GM12878 (cell line): Measurements from ENCODE around the gene JAML. TPM values are rescaled to one million over a fixed set of nuclear protein-coding genes. Genes with fewer than 3 reads are reported as not detected.

Source experiments
- ATAC-seq: fragments of 200-7000 bp; cut with Tn5 transposase; 3 replicates; pipeline ENCODE4 v1.9.1; 2020; ENCODE audit warnings: mild to moderate bottlenecking, moderate library complexity
- BruUV-seq: library from RNA; stranded (reverse); fragments of 400-500 nt; replicated peaks from 2 replicates; lab custom pipeline; 2021; lab: Mats Ljungman, UMichigan
- CTCF ChIA-PET: fragments of 300-600 bp; sonication (Branson Sonifier 250); formaldehyde crosslinking; extraction: SDS; loops from one replicate; lab custom pipeline; 2021; ENCODE audit warnings: inconsistent platforms; lab: Yijun Ruan, JAX
- POLR2A ChIA-PET: fragments of 350-600 bp; formaldehyde crosslinking; extraction: SDS; loops from one replicate; lab custom pipeline; 2021; ENCODE audit warnings: inconsistent platforms; lab: Charles Lee
- RAD21 ChIA-PET: fragments of 300-600 bp; sonication (Branson Sonifier 250); formaldehyde crosslinking; loops from one replicate; lab custom pipeline; 2023; ENCODE audit warnings: antibody characterized with exemption; ENCODE audit not compliant: unreplicated experiment; lab: Charles Lee
- SMC1A ChIA-PET: fragments of 300-600 bp; sonication (Branson Sonifier 250); formaldehyde crosslinking; loops from one replicate; lab custom pipeline; 2023; ENCODE audit not compliant: unreplicated experiment, uncharacterized antibody; lab: Charles Lee
- DNase-seq: peaks from one replicate; pipeline ENCODE4 v3.0.0-alpha.2; 2011; ENCODE audit warnings: low read depth, low spot score
- FAIRE-seq: peaks from 3 replicates; lab custom pipeline; 2011; peaks lifted over from hg19 to GRCh38; lab: Jason Lieb, UNC
- H2AFZ ChIP-seq: 2 replicates; pipeline ENCODE4 v1.6.0; 2011; ENCODE audit warnings: low read depth, low read length, control low read depth; ENCODE audit not compliant: control insufficient read depth
- H3K27ac ChIP-seq: 2 replicates; pipeline ENCODE4 v1.5.1; 2011; ENCODE audit warnings: control low read depth; ENCODE audit not compliant: control insufficient read depth, insufficient read depth
- H3K27me3 ChIP-seq, 2 experiments: replicated peaks in 1 of 2; 2 replicates each; pipeline versions ENCODE4 v1.6.0 to v1.6.1; 2011; ENCODE audit warnings: low read length in 1 of 2; ENCODE audit not compliant: control insufficient read depth in 2 of 2, insufficient read depth in 2 of 2
- H3K36me3 ChIP-seq, 2 experiments: 2 replicates each; pipeline ENCODE4 v1.5.1; 2011; ENCODE audit warnings: low read length in 1 of 2; ENCODE audit not compliant: control insufficient read depth in 2 of 2, insufficient read depth in 2 of 2
- H3K4me1 ChIP-seq: 2 replicates; pipeline ENCODE4 v1.6.1; 2011; ENCODE audit warnings: mild to moderate bottlenecking, low read length, moderate library complexity, mixed read lengths; ENCODE audit not compliant: control insufficient read depth, insufficient read depth
- H3K4me2 ChIP-seq: 2 replicates; pipeline ENCODE4 v1.6.0; 2011; ENCODE audit warnings: control low read depth; ENCODE audit not compliant: control insufficient read depth, insufficient read depth
- H3K4me3 ChIP-seq: fragments of 200-600 bp; sonication (generic); 2 replicates; pipeline ENCODE4 v1.5.1; 2016
- H3K79me2 ChIP-seq: 2 replicates; pipeline ENCODE4 v1.6.0; 2011; ENCODE audit warnings: low read length; ENCODE audit not compliant: control insufficient read depth, insufficient read depth
- H3K9ac ChIP-seq: 2 replicates; pipeline ENCODE4 v1.8.0; 2011; ENCODE audit warnings: low read length, control low read depth, mixed read lengths; ENCODE audit not compliant: control insufficient read depth, insufficient read depth
- H3K9me3 ChIP-seq: replicated peaks from 3 replicates; pipeline ENCODE4 v1.5.1; 2011; ENCODE audit warnings: mild to moderate bottlenecking, low read length; ENCODE audit not compliant: control insufficient read depth, insufficient read depth
- H4K20me1 ChIP-seq: 2 replicates; pipeline ENCODE4 v1.6.0; 2011; ENCODE audit not compliant: control insufficient read depth, insufficient read depth
- PAX5 ChIP-seq: IDR thresholded peaks from 2 replicates; pipeline ENCODE4 v1.6.1; 2011; ENCODE audit warnings: low read depth, low read length, borderline replicate concordance
- RFX5 ChIP-seq: IDR thresholded peaks from 2 replicates; pipeline ENCODE4 v1.6.1; 2011; ENCODE audit warnings: low read depth, low read length, improper control_type of control experiment
- RUNX3 ChIP-seq: IDR thresholded peaks from 2 replicates; pipeline ENCODE4 v1.6.1; 2012; ENCODE audit warnings: low read length, inconsistent platforms
- WGBS: methylation state at CpG from one replicate; pipeline ENCODE4 v1.1.6; 2016; ENCODE audit warnings: low lambda C conversion rate; ENCODE audit not compliant: insufficient replicate concordance, insufficient coverage; ENCODE audit errors: missing lambda C conversion rate; 5-methylcytosine and 5-hydroxymethylcytosine counted together
- in situ Hi-C: fragments of 300-500 bp; cut with MboI; formaldehyde crosslinking; loops from 9 replicates; pipeline ENCODE4 v1.14.3; 2018; ENCODE audit warnings: mixed read lengths
- intact Hi-C: fragments of 100-400 bp; cut with micrococcal nuclease; formaldehyde crosslinking; loops from one replicate; pipeline ENCODE4 v1.14.2; 2022; ENCODE audit not compliant: unreplicated experiment
- polyA plus RNA-seq, 11 experiments: library from polyadenylated mRNA; depleted of rRNA in 4 of 11; unstranded in 6 of 11; stranded (reverse) in 5 of 11; fragments of >200 nt; fragmentation: Nextera tagmentation in 4 of 11; fragmentation: Illumina TruSeq in 1 of 11; extraction: Ambion mirVana in 4 of 11; extraction: Trizol in 1 of 11; gene quantifications; 1 replicate in 1 of 11; 2 replicates in 10 of 11; pipeline versions ENCODE4 v1.2.1 to v1.2.3, GENCODE V29; 2011 to 2016; ENCODE audit warnings: inconsistent platforms in 2 of 11, missing spikeins in 2 of 11, low read depth in 1 of 11
- total RNA-seq, 4 experiments: library from RNA; depleted of rRNA in 3 of 4; stranded (reverse); fragments of >200 nt in 3 of 4; fragmentation: Illumina TruSeq in 1 of 4; extraction: Trizol in 1 of 4; gene quantifications; 2 replicates each; pipeline versions ENCODE4 v1.2.1 to v1.2.3, GENCODE V29; 2013 to 2021
- TF ChIP-seq, protein P1 (sequence below): IDR thresholded peaks from 2 replicates; pipeline ENCODE4 v1.6.1; 2011; ENCODE audit warnings: mild to moderate bottlenecking, low read depth, low read length, moderate library complexity; ENCODE audit not compliant: insufficient replicate concordance
- TF ChIP-seq, protein P2 (sequence below): fragments of 450-650 bp; conservative IDR thresholded peaks from 2 replicates; pipeline ENCODE4 v1.6.1; 2017; ENCODE audit warnings: mild to moderate bottlenecking, moderate library complexity
- TF ChIP-seq, protein P3 (sequence below): fragments of 450-650 bp; IDR thresholded peaks from 2 replicates; pipeline ENCODE4 v1.6.1; 2017; ENCODE audit warnings: low read depth, mild to moderate bottlenecking, moderate library complexity

Gene JAML
- total and polyA plus RNA-seq, 10 of the 15 experiments (the other 5 are each of a cell fraction or from before 2014, with no cell fraction given), result 0.60 to 8.1 (median 3.5) TPM

DNA sequence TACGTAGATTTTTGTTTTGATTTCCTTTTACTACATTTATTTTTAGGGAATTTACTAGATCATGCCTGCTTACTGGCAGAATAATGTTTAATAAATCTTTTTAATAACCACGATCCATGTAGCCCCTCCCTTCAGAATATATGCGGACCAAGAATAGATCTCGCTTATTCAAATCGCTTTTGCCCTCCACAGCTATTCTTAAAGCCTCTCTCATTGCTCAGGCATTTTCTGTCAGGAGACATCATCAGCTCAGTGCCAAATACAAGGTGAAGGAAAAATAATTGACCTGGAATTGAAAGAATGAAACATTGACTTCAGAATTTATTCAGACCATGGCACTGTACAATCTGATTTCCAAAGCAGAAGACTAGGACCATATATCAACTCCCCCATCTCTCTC, 10.0 kb upstream of the JAML start (continued):
- TF ChIP-seq RFX5, result no peak

DNA sequence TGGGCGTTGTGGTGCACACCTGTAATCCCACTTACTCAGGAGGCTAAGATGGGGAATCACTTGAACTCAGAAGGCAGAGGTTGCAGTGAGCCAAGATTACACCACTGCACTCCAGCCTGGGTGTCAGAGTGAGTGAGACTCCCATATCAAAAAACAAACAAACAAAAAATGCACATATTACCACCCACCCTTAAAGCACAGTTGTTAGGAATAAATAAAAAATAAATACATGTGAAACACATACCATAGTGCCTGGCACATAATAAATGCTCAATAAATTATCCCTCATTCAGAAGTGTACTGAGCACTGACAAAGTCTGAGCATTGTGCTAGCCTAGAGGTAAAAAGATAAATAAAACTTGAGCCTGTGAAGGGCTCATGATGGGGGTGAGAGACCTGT, 9.0 kb upstream of the JAML start:
- Histone ChIP-seq H3K4me3 (no peak overlapping the region), H4K20me1 (no peaks in the 10 kb centered on the region), H3K4me2 (no peak overlapping the region), H3K27me3 (no peaks in the 10 kb centered on the region), H3K9ac (no peak overlapping the region), H2AFZ (no peak overlapping the region), H3K27ac (no peak overlapping the region), H3K79me2 (no peaks in the 10 kb centered on the region), H3K36me3 (peaks cover 0 to 2% of the 10 kb centered on the region in 2 experiments; a peak in 2 of 4 replicates), H3K9me3 (no peaks in the 10 kb centered on the region), H3K4me1 (0 out of 2 replicates have a peak, but pooled peaks cover 5% of the 10 kb centered on the region)
- in situ Hi-C loops (no loop called here), intact Hi-C loops (no loop called here)
- 88% methylated on average over 1 of the region's 1 CpG for WGBS
- no peak for DNase-seq
- ATAC-seq, result no peak
- POLR2A ChIA-PET, result no interaction called here
- BruUV-seq, result no TSS peak
- SMC1A ChIA-PET, result interaction anchor here (1.3 kb wide), 1 partner anchor 9 kb away, joined by 3 read pairs; the partner anchor contains the start of gene JAML
- no peak for TF ChIP-seq PAX5
- TF ChIP-seq, protein P1, sequence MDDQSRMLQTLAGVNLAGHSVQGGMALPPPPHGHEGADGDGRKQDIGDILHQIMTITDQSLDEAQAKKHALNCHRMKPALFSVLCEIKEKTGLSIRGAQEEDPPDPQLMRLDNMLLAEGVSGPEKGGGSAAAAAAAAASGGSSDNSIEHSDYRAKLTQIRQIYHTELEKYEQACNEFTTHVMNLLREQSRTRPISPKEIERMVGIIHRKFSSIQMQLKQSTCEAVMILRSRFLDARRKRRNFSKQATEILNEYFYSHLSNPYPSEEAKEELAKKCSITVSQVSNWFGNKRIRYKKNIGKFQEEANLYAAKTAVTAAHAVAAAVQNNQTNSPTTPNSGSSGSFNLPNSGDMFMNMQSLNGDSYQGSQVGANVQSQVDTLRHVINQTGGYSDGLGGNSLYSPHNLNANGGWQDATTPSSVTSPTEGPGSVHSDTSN, result no peak
- TF ChIP-seq, protein P2, sequence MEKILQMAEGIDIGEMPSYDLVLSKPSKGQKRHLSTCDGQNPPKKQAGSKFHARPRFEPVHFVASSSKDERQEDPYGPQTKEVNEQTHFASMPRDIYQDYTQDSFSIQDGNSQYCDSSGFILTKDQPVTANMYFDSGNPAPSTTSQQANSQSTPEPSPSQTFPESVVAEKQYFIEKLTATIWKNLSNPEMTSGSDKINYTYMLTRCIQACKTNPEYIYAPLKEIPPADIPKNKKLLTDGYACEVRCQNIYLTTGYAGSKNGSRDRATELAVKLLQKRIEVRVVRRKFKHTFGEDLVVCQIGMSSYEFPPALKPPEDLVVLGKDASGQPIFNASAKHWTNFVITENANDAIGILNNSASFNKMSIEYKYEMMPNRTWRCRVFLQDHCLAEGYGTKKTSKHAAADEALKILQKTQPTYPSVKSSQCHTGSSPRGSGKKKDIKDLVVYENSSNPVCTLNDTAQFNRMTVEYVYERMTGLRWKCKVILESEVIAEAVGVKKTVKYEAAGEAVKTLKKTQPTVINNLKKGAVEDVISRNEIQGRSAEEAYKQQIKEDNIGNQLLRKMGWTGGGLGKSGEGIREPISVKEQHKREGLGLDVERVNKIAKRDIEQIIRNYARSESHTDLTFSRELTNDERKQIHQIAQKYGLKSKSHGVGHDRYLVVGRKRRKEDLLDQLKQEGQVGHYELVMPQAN, result no peak
- no peak for TF ChIP-seq RUNX3
- TF ChIP-seq, protein P3, sequence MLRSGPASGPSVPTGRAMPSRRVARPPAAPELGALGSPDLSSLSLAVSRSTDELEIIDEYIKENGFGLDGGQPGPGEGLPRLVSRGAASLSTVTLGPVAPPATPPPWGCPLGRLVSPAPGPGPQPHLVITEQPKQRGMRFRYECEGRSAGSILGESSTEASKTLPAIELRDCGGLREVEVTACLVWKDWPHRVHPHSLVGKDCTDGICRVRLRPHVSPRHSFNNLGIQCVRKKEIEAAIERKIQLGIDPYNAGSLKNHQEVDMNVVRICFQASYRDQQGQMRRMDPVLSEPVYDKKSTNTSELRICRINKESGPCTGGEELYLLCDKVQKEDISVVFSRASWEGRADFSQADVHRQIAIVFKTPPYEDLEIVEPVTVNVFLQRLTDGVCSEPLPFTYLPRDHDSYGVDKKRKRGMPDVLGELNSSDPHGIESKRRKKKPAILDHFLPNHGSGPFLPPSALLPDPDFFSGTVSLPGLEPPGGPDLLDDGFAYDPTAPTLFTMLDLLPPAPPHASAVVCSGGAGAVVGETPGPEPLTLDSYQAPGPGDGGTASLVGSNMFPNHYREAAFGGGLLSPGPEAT, result no peak
- RAD21 ChIA-PET, result no interaction called here
- FAIRE-seq, result no peak
- CTCF ChIA-PET, result no interaction called here
